G401 (cell line): ENCODE results near the gene ANKRD24. TPM values are rescaled to one million over a fixed set of nuclear protein-coding genes. Genes with fewer than 3 reads are reported as not detected.
"Not testable (repeated sequence)": the region's sequence is repeated elsewhere in the genome, so short reads cannot be mapped to it uniquely, and the experiment has no call there.

Source experiments
- DNase-seq: peaks from one replicate; pipeline ENCODE4 v3.0.0-alpha.2; 2015; ENCODE audit warnings: low spot score
- in situ Hi-C: cut with HindIII; loops from 2 replicates; pipeline ENCODE4 v1.10.0; 2016; ENCODE audit warnings: low sequenced_read_pairs, mixed read lengths
- total RNA-seq: library from RNA; depleted of rRNA; stranded (reverse); fragments of >200 nt; shearing (Covaris generic); gene quantifications from 2 replicates; pipeline ENCODE4 v1.2.3, GENCODE V29; 2014

The ANKRD24 gene
- total RNA-seq, 1 experiment from 2014 or later: 3.8 TPM

GRCh38 chr19:4171676-4172075 is 10.8 kb upstream of the ANKRD24 start:
- in situ Hi-C loops: no loop called here
- DNase-seq: no peak

GRCh38 chr19:4172861-4173473 is 9.5 kb upstream of the ANKRD24 start:
- in situ Hi-C loops: no loop called here
- no peak for DNase-seq

GRCh38 chr19:4173479-4174212 is 8.8 kb upstream of the ANKRD24 start:
- no peak for DNase-seq
- in situ Hi-C loops: no loop called here

GRCh38 chr19:4174213-4174894 is 8.1 kb upstream of the ANKRD24 start:
- in situ Hi-C loops: no loop called here

GRCh38 chr19:4174895-4175668 is 7.4 kb upstream of the ANKRD24 start:
- DNase-seq: no peak
- in situ Hi-C loops: no loop called here

More at GRCh38 chr19:4174213-4174894, 8.1 kb upstream of the ANKRD24 start:
- no peak for DNase-seq

GRCh38 chr19:4175669-4175931 is 6.9 kb upstream of the ANKRD24 start:
- DNase-seq: no peak
- in situ Hi-C loops: no loop called here

GRCh38 chr19:4177146-4177545 is 5.3 kb upstream of the ANKRD24 start:
- no peak for DNase-seq
- in situ Hi-C loops: no loop called here

- in situ Hi-C loops: no loop called here
These were observed 3.5 kb upstream of the ANKRD24 start for GRCh38 chr19:4178990-4179389.

GRCh38 chr19:4181053-4181508 is 1.4 kb upstream of the ANKRD24 start:
- DNase-seq: no peak
- in situ Hi-C loops: no loop called here

More at GRCh38 chr19:4178990-4179389, 3.5 kb upstream of the ANKRD24 start:
- DNase-seq: no peak

GRCh38 chr19:4183967-4184717 is 1.7 kb downstream of the ANKRD24 start:
- in situ Hi-C loops: no loop called here
- no peak for DNase-seq

- DNase-seq: no peak
- in situ Hi-C loops: no loop called here
These were observed 2.3 kb downstream of the ANKRD24 start for GRCh38 chr19:4184718-4185352.

GRCh38 chr19:4185413-4186086 is 3.1 kb downstream of the ANKRD24 start:
- in situ Hi-C loops: no loop called here
- no peak for DNase-seq

- in situ Hi-C loops: no loop called here
These were observed 3.9 kb downstream of the ANKRD24 start for GRCh38 chr19:4186087-4186993.

GRCh38 chr19:4187313-4188122 is 5.0 kb downstream of the ANKRD24 start:
- in situ Hi-C loops: no loop called here
- DNase-seq: no peak

More at GRCh38 chr19:4186087-4186993, 3.9 kb downstream of the ANKRD24 start:
- peak; percentile 75 for DNase-seq

- in situ Hi-C loops: no loop called here
- no peak for DNase-seq
These were observed 7.2 kb downstream of the ANKRD24 start for GRCh38 chr19:4189641-4190040.

- DNase-seq, in situ Hi-C loops: not testable (repeated sequence)
These were observed 10.0 kb downstream of the ANKRD24 start for GRCh38 chr19:4192537-4192936.
